SK-N-SH (cell line): ENCODE data around the gene FLACC1. TPM values are rescaled to one million over a fixed set of nuclear protein-coding genes. Genes with fewer than 3 reads are reported as not detected.

Experiments
- EZH2phosphoT487 ChIP-seq: fragments of 200-600 bp; sonication (generic); IDR thresholded peaks from 2 replicates; pipeline ENCODE4 v1.6.1; 2017; ENCODE audit warnings: low read depth, mixed run types, mild to moderate bottlenecking, antibody characterized with exemption, moderate library complexity, borderline replicate concordance
- FOXM1 ChIP-seq: IDR thresholded peaks from 2 replicates; pipeline ENCODE4 v1.4.0; 2012; ENCODE audit warnings: low read depth, mild to moderate bottlenecking
- MAX ChIP-seq: IDR thresholded peaks from 2 replicates; pipeline ENCODE4 v1.4.0; 2012; ENCODE audit warnings: low read depth
- MEF2A ChIP-seq: IDR thresholded peaks from 2 replicates; pipeline ENCODE4 v1.4.0; 2012; ENCODE audit warnings: low read depth, borderline replicate concordance
- MXI1 ChIP-seq: IDR thresholded peaks from 2 replicates; pipeline ENCODE4 v1.6.1; 2012; ENCODE audit warnings: mild to moderate bottlenecking, low read depth, low read length, improper control_type of control experiment
- NRF1 ChIP-seq: IDR thresholded peaks from 2 replicates; pipeline ENCODE4 v1.6.1; 2012; ENCODE audit warnings: low read depth, mild to moderate bottlenecking, low read length
- PBX3 ChIP-seq: IDR thresholded peaks from 2 replicates; pipeline ENCODE4; 2012
- POLR2AphosphoS5 ChIP-seq: IDR thresholded peaks from 2 replicates; pipeline ENCODE4 v1.6.1; 2012; ENCODE audit warnings: low read depth, low read length
- RCOR1 ChIP-seq: fragments of 150-350 bp; IDR thresholded peaks from 2 replicates; pipeline ENCODE4 v1.6.1; 2017; ENCODE audit warnings: antibody characterized with exemption, low read length
- REST ChIP-seq: IDR thresholded peaks from 2 replicates; pipeline ENCODE4 v1.6.1; 2012; ENCODE audit warnings: mild to moderate bottlenecking, low read depth, low read length, moderate library complexity
- RFX5 ChIP-seq: IDR thresholded peaks from 2 replicates; pipeline ENCODE4 v1.6.1; 2012; ENCODE audit warnings: mild to moderate bottlenecking, improper control_type of control experiment, low read length
- RXRA ChIP-seq: IDR thresholded peaks from 2 replicates; pipeline ENCODE4 v1.4.0; 2012; ENCODE audit warnings: low read depth, mild to moderate bottlenecking, borderline replicate concordance
- SMC3 ChIP-seq: IDR thresholded peaks from 2 replicates; pipeline ENCODE4 v1.6.1; 2012; ENCODE audit warnings: low read depth, low read length, improper control_type of control experiment
- TAF1 ChIP-seq: IDR thresholded peaks from 2 replicates; pipeline ENCODE4 v1.6.1; 2012; ENCODE audit warnings: low read depth, mild to moderate bottlenecking, low read length, moderate library complexity, borderline replicate concordance
- TEAD4 ChIP-seq: IDR thresholded peaks from 2 replicates; pipeline ENCODE4 v1.4.0; 2012; ENCODE audit warnings: mild to moderate bottlenecking, borderline replicate concordance; ENCODE audit not compliant: insufficient read depth
- USF2 ChIP-seq: fragments of 150-350 bp; IDR thresholded peaks from 2 replicates; pipeline ENCODE4 v1.6.1; 2017; ENCODE audit warnings: antibody characterized with exemption, low read length, low read depth, borderline replicate concordance
- YY1 ChIP-seq: IDR thresholded peaks from 2 replicates; pipeline ENCODE4 v1.4.0; 2012; ENCODE audit warnings: low read depth, mild to moderate bottlenecking
- ZBTB33 ChIP-seq: IDR thresholded peaks from 2 replicates; pipeline ENCODE4 v1.4.0; 2012; ENCODE audit warnings: low read depth, borderline replicate concordance
- polyA plus RNA-seq, 3 experiments: library from polyadenylated mRNA; depleted of rRNA; stranded (reverse); fragments of >200 nt; gene quantifications; 2 replicates each; pipeline ENCODE4 v1.2.3, GENCODE V29; 2012

Gene FLACC1
- polyA plus RNA-seq, 1 of the 3 experiments (the other 2 are of a cell fraction), result 0.35 TPM

GRCh38 chr2:201402651-201403562 is 45.8 kb upstream of the FLACC1 start (continued):
- no peak for TF ChIP-seq USF2
- TF ChIP-seq TEAD4, result peak; percentile 51; the same call in 1 of the 2 replicates
- no peak for TF ChIP-seq EZH2phosphoT487
- no peak for TF ChIP-seq FOXM1
- no peak for TF ChIP-seq SMC3
- TF ChIP-seq ZBTB33, result no peak
- TF ChIP-seq NRF1, result no peak
- TF ChIP-seq MXI1, result no peak
- no peak for TF ChIP-seq REST
- no peak for TF ChIP-seq MEF2A
- TF ChIP-seq RCOR1, result peak; percentile 68; the same call in 1 of the 2 replicates
- TF ChIP-seq YY1, result no peak
- TF ChIP-seq TAF1, result no peak
- TF ChIP-seq PBX3, result peak; percentile 33
- no peak for TF ChIP-seq MAX
- no peak for TF ChIP-seq RFX5
- TF ChIP-seq RXRA, result no peak
- TF ChIP-seq POLR2AphosphoS5, result peak; percentile 54; the same call in 1 of the 2 replicates
